Testis (tissue), 3 donors: Measurements from ENCODE around the gene PTPRK. TPM values are rescaled to one million over a fixed set of nuclear protein-coding genes. Genes with fewer than 3 reads are reported as not detected.

ENCODE experiments used
- DNase-seq: peaks from one replicate; pipeline ENCODE4 v3.0.0-alpha.2; 2019
- H3K27ac ChIP-seq, 2 donors: fragments of 200-600 bp; sonication (generic); one replicate each; pipeline ENCODE4 v1.5.1; 2019
- H3K27me3 ChIP-seq: fragments of 200-600 bp; sonication (generic); one replicate; pipeline ENCODE4 v1.5.1; 2019
- H3K36me3 ChIP-seq: fragments of 200-600 bp; sonication (generic); one replicate; pipeline ENCODE4 v1.5.1; 2017; ENCODE audit warnings: low read depth; ENCODE audit errors: missing control alignments
- H3K4me1 ChIP-seq: fragments of 200-600 bp; sonication (generic); one replicate; pipeline ENCODE4 v1.5.1; 2019
- H3K4me3 ChIP-seq, 2 donors: fragments of 200-600 bp; sonication (generic); one replicate each; pipeline ENCODE4 v1.5.1; 2017 to 2019
- H3K9me3 ChIP-seq: fragments of 200-600 bp; sonication (generic); one replicate; pipeline ENCODE4 v1.5.1; 2017
- CTCF ChIP-seq, 3 experiments: fragments of 450-650 bp in 2 of 3; fragments of 200-600 bp in 1 of 3; sonication (generic) in 1 of 3; IDR thresholded peaks; one replicate each; pipeline ENCODE4 v1.5.1; 2016 to 2019; ENCODE audit warnings: antibody characterized with exemption in 3 of 3, mild to moderate bottlenecking in 2 of 3, moderate library complexity in 1 of 3
- POLR2A ChIP-seq: fragments of 450-650 bp; IDR thresholded peaks from one replicate; pipeline ENCODE4 v1.6.1; 2017; ENCODE audit warnings: antibody characterized with exemption, mild to moderate bottlenecking, moderate library complexity
- WGBS, 2 donors: methylation state at CpG; one replicate each; pipeline ENCODE4 v1.1.5; 2018; 5-methylcytosine and 5-hydroxymethylcytosine counted together
- intact Hi-C: fragments of 100-400 bp; cut with DNase I; formaldehyde crosslinking; loops from one replicate; pipeline ENCODE4 v1.15.1; 2023; ENCODE audit warnings: low total_unique reads
- polyA plus RNA-seq: library from polyadenylated mRNA; stranded (reverse); fragments of 350-450 nt; fragmentation: Illumina TruSeq; extraction: RNeasy Lipid Tissue Mini Kit (QIAGEN cat#74804); gene quantifications from one replicate; pipeline ENCODE4 v1.2.3, GENCODE V29; 2014; ENCODE audit warnings: low read depth, low replicate concordance; ENCODE audit not compliant: insufficient read depth
- total RNA-seq, 2 donors: library from RNA; depleted of rRNA; stranded (reverse); fragments of >200 nt; gene quantifications; one replicate each; pipeline ENCODE4 v1.2.3, GENCODE V29; 2016

Gene PTPRK
- total and polyA plus RNA-seq, 3 donors from 2014 or later: 9.1 to 13.3 (median 12.5) TPM

GRCh38 chr6:128266946-128267345, 253.5 kb downstream of the PTPRK start:
- H3K36me3 ChIP-seq: no peaks in the 10 kb centered on the region
- H3K4me1 ChIP-seq: no peaks in the 10 kb centered on the region
- intact Hi-C loops: no loop called here
- DNase-seq: no peak
- TF ChIP-seq POLR2A (no peak), CTCF (IDR thresholded peaks at IDR 0.05) (no peak)
- H3K4me3 ChIP-seq: no peak overlapping the region
- 93 to 96% methylated on average over 1 of the region's 1 CpG for WGBS, 2 donors
- no peaks in the 10 kb centered on the region for H3K9me3 ChIP-seq
- no peak overlapping the region for H3K27ac ChIP-seq
- H3K27me3 ChIP-seq: no peaks in the 10 kb centered on the region

- H3K4me1 ChIP-seq: no peaks in the 10 kb centered on the region
- no peaks in the 10 kb centered on the region for H3K27me3 ChIP-seq
- H3K9me3 ChIP-seq: no peaks in the 10 kb centered on the region
- H3K27ac ChIP-seq: no peak overlapping the region
- H3K36me3 ChIP-seq: no peaks in the 10 kb centered on the region
- intact Hi-C loops: no loop called here
- WGBS, 2 donors: 92 to 93% methylated on average over 3 of the region's 3 CpGs
- TF ChIP-seq POLR2A (no peak), CTCF (IDR thresholded peaks at IDR 0.05) (no peak)
- H3K4me3 ChIP-seq: no peak overlapping the region
- no peak for DNase-seq
Measured at GRCh38 chr6:128265706-128266105, 254.7 kb downstream of the PTPRK start.

- TF ChIP-seq POLR2A: no peak
- no peak for TF ChIP-seq CTCF (IDR thresholded peaks at IDR 0.05)
- intact Hi-C loops: no loop called here
- H3K27ac ChIP-seq: no peak overlapping the region
- H3K9me3 ChIP-seq: no peaks in the 10 kb centered on the region
- no peaks in the 10 kb centered on the region for H3K36me3 ChIP-seq
- DNase-seq: no peak
- 68 to 75% methylated on average over 6 of the region's 6 CpGs for WGBS, 2 donors
- no peaks in the 10 kb centered on the region for H3K27me3 ChIP-seq
- H3K4me1 ChIP-seq: no peaks in the 10 kb centered on the region
- H3K4me3 ChIP-seq: no peak overlapping the region
Measured at GRCh38 chr6:128259730-128260685, 260.4 kb downstream of the PTPRK start.

GRCh38 chr6:128259029-128259724, 261.2 kb downstream of the PTPRK start:
- no peaks in the 10 kb centered on the region for H3K36me3 ChIP-seq
- H3K9me3 ChIP-seq: no peaks in the 10 kb centered on the region
- H3K27me3 ChIP-seq: no peaks in the 10 kb centered on the region
- no peak overlapping the region for H3K27ac ChIP-seq
- WGBS, 2 donors: 43 to 58% methylated on average over 2 of the region's 2 CpGs
- no peak for TF ChIP-seq POLR2A
- TF ChIP-seq CTCF (IDR thresholded peaks at IDR 0.05): no peak
- no peak for DNase-seq
- no peak overlapping the region for H3K4me3 ChIP-seq
- H3K4me1 ChIP-seq: no peaks in the 10 kb centered on the region
- intact Hi-C loops: no loop called here
